SK-N-SH (cell line): ENCODE results near the gene FEM1B. TPM values are rescaled to one million over a fixed set of nuclear protein-coding genes. Genes with fewer than 3 reads are reported as not detected.

ENCODE experiments used
- CTCF ChIA-PET: fragments of 300-600, 350-600 bp; formaldehyde crosslinking; extraction: SDS; loops from one replicate; lab custom pipeline; 2021; lab: Yijun Ruan, JAX
- POLR2A ChIA-PET: fragments of 350-600 bp; sonication (Branson Sonifier 250); formaldehyde crosslinking; extraction: SDS; loops from one replicate; lab custom pipeline; 2020; ENCODE audit warnings: antibody characterized with exemption, inconsistent platforms; lab: Yijun Ruan, JAX
- DNase-seq: peaks from one replicate; pipeline ENCODE4 v3.0.0; 2012
- H2AFZ ChIP-seq: fragments of 200-600 bp; sonication (generic); 2 replicates; pipeline ENCODE4 v1.8.1; 2016; ENCODE audit warnings: antibody characterized with exemption, mild to moderate bottlenecking, low read depth
- H3F3A ChIP-seq: fragments of 200-600 bp; sonication (generic); replicated peaks from 2 replicates; pipeline ENCODE3; 2016; ENCODE audit warnings: antibody characterized with exemption, mild to moderate bottlenecking; ENCODE audit not compliant: insufficient read depth
- H3K27ac ChIP-seq, 2 experiments: fragments of 200-500 bp in 1 of 2; fragments of 200-600 bp in 1 of 2; sonication (Bioruptor generic) in 1 of 2; sonication (generic), shearing (Covaris generic) in 1 of 2; 2 replicates each; pipeline versions ENCODE4 v1.5.1 to v1.6.1; 2014 to 2016; ENCODE audit warnings: low read depth in 2 of 2, inconsistent platforms in 1 of 2, low read length in 1 of 2, mild to moderate bottlenecking in 1 of 2, mixed read lengths in 1 of 2
- H3K27me3 ChIP-seq: fragments of 200-600 bp; sonication (generic), shearing (Covaris generic); 2 replicates; pipeline ENCODE4 v1.6.1; 2016; ENCODE audit warnings: mixed run types; ENCODE audit not compliant: insufficient read depth
- H3K36me3 ChIP-seq, 2 experiments: fragments of 200-500 bp in 1 of 2; fragments of 200-600 bp in 1 of 2; sonication (Bioruptor generic) in 1 of 2; sonication (generic) in 1 of 2; replicated peaks in 1 of 2; 2 replicates each; pipeline versions ENCODE3 to v1.5.1; 2014 to 2016; ENCODE audit warnings: low read length in 1 of 2, mild to moderate bottlenecking in 1 of 2; ENCODE audit not compliant: insufficient read depth in 2 of 2, control insufficient read depth in 1 of 2
- H3K4me1 ChIP-seq, 2 experiments: fragments of 200-500 bp in 1 of 2; fragments of 200-600 bp in 1 of 2; sonication (Bioruptor generic) in 1 of 2; sonication (generic), shearing (Covaris generic) in 1 of 2; 2 replicates each; pipeline versions ENCODE4 v1.5.1 to v1.6.1; 2014 to 2016; ENCODE audit warnings: low read depth in 1 of 2, low read length in 1 of 2, mixed run types in 1 of 2; ENCODE audit not compliant: insufficient read depth in 2 of 2, control insufficient read depth in 1 of 2
- H3K4me2 ChIP-seq: fragments of 200-600 bp; sonication (generic), shearing (Covaris generic); 2 replicates; pipeline ENCODE4 v1.6.1; 2017; ENCODE audit warnings: mixed run types
- H3K4me3 ChIP-seq, 2 experiments: fragments of 200-500 bp in 1 of 2; fragments of 200-600 bp in 1 of 2; sonication (Bioruptor generic) in 1 of 2; sonication (generic), shearing (Covaris generic) in 1 of 2; 2 replicates each; pipeline versions ENCODE4 v1.5.1 to v1.8.1; 2014 to 2016; ENCODE audit warnings: low read depth in 2 of 2, inconsistent platforms in 1 of 2, low read length in 1 of 2, mild to moderate bottlenecking in 1 of 2, mixed read lengths in 1 of 2, moderate library complexity in 1 of 2
- H3K79me2 ChIP-seq: fragments of 200-600 bp; sonication (generic); 2 replicates; pipeline ENCODE4 v1.8.1; 2017; ENCODE audit warnings: mild to moderate bottlenecking; ENCODE audit not compliant: insufficient read depth
- H3K9ac ChIP-seq: fragments of 200-600 bp; sonication (generic); 2 replicates; pipeline ENCODE4 v1.6.1; 2017; ENCODE audit warnings: mixed run types
- H3K9me2 ChIP-seq: fragments of 200-600 bp; sonication (generic); 2 replicates; pipeline ENCODE4 v1.6.1; 2017; ENCODE audit warnings: mixed run types
- H3K9me3 ChIP-seq: fragments of 200-600 bp; sonication (generic); 2 replicates; pipeline ENCODE4 v1.6.1; 2017; ENCODE audit warnings: mixed run types, mild to moderate bottlenecking, moderate library complexity
- H4K20me1 ChIP-seq: fragments of 200-600 bp; sonication (generic); 2 replicates; pipeline ENCODE4 v1.6.1; 2017; ENCODE audit warnings: mild to moderate bottlenecking, mixed run types; ENCODE audit not compliant: insufficient read depth
- ELF1 ChIP-seq: IDR thresholded peaks from 2 replicates; pipeline ENCODE4 v1.4.0; 2012
- EP300 ChIP-seq, 2 experiments: IDR thresholded peaks; 2 replicates each; pipeline versions ENCODE4 v1.4.0 to v1.6.1; 2012; ENCODE audit warnings: borderline replicate concordance in 1 of 2, low read depth in 1 of 2, low read length in 1 of 2
- EZH2phosphoT487 ChIP-seq: fragments of 200-600 bp; sonication (generic); IDR thresholded peaks from 2 replicates; pipeline ENCODE4 v1.6.1; 2017; ENCODE audit warnings: low read depth, mixed run types, mild to moderate bottlenecking, antibody characterized with exemption, moderate library complexity, borderline replicate concordance
- FOSL2 ChIP-seq: IDR thresholded peaks from 2 replicates; pipeline ENCODE4 v1.4.0; 2012; ENCODE audit warnings: low read depth, mild to moderate bottlenecking, moderate library complexity, borderline replicate concordance
- FOXJ3 ChIP-seq: sonication (generic); formaldehyde crosslinking; IDR thresholded peaks from 2 replicates; pipeline ENCODE4 v1.5.1; 2020; ENCODE audit warnings: mild to moderate bottlenecking, missing genetic modification reagents
- FOXM1 ChIP-seq: IDR thresholded peaks from 2 replicates; pipeline ENCODE4 v1.4.0; 2012; ENCODE audit warnings: low read depth, mild to moderate bottlenecking
- GATA2 ChIP-seq: sonication (generic); formaldehyde crosslinking; IDR thresholded peaks from 2 replicates; pipeline ENCODE4 v1.5.0; 2020; ENCODE audit warnings: mild to moderate bottlenecking, missing genetic modification reagents
- JUND ChIP-seq: IDR thresholded peaks from 2 replicates; pipeline ENCODE4 v1.4.0; 2012
- MEF2A ChIP-seq: IDR thresholded peaks from 2 replicates; pipeline ENCODE4 v1.4.0; 2012; ENCODE audit warnings: low read depth, borderline replicate concordance
- NFIC ChIP-seq: IDR thresholded peaks from 2 replicates; pipeline ENCODE4 v1.4.0; 2012; ENCODE audit warnings: borderline replicate concordance
- NRF1 ChIP-seq: IDR thresholded peaks from 2 replicates; pipeline ENCODE4 v1.6.1; 2012; ENCODE audit warnings: low read depth, mild to moderate bottlenecking, low read length
- PBX3 ChIP-seq: IDR thresholded peaks from 2 replicates; pipeline ENCODE4; 2012
- POLR2AphosphoS5 ChIP-seq: IDR thresholded peaks from 2 replicates; pipeline ENCODE4 v1.6.1; 2012; ENCODE audit warnings: low read depth, low read length
- RAD21 ChIP-seq: IDR thresholded peaks from 2 replicates; pipeline ENCODE4 v1.6.1; 2012; ENCODE audit warnings: mild to moderate bottlenecking, low read length
- RCOR1 ChIP-seq: fragments of 150-350 bp; IDR thresholded peaks from 2 replicates; pipeline ENCODE4 v1.6.1; 2017; ENCODE audit warnings: antibody characterized with exemption, low read length
- RFX5 ChIP-seq: IDR thresholded peaks from 2 replicates; pipeline ENCODE4 v1.6.1; 2012; ENCODE audit warnings: mild to moderate bottlenecking, improper control_type of control experiment, low read length
- RXRA ChIP-seq: IDR thresholded peaks from 2 replicates; pipeline ENCODE4 v1.4.0; 2012; ENCODE audit warnings: low read depth, mild to moderate bottlenecking, borderline replicate concordance
- SMC3 ChIP-seq: IDR thresholded peaks from 2 replicates; pipeline ENCODE4 v1.6.1; 2012; ENCODE audit warnings: low read depth, low read length, improper control_type of control experiment
- TAF1 ChIP-seq: IDR thresholded peaks from 2 replicates; pipeline ENCODE4 v1.6.1; 2012; ENCODE audit warnings: low read depth, mild to moderate bottlenecking, low read length, moderate library complexity, borderline replicate concordance
- TCF12 ChIP-seq: IDR thresholded peaks from 2 replicates; pipeline ENCODE4 v1.4.0; 2012
- TEAD4 ChIP-seq: IDR thresholded peaks from 2 replicates; pipeline ENCODE4 v1.4.0; 2012; ENCODE audit warnings: mild to moderate bottlenecking, borderline replicate concordance; ENCODE audit not compliant: insufficient read depth
- USF1 ChIP-seq: IDR thresholded peaks from 2 replicates; pipeline ENCODE4 v1.4.0; 2012; ENCODE audit warnings: low read depth, borderline replicate concordance
- USF2 ChIP-seq: fragments of 150-350 bp; IDR thresholded peaks from 2 replicates; pipeline ENCODE4 v1.6.1; 2017; ENCODE audit warnings: antibody characterized with exemption, low read length, low read depth, borderline replicate concordance
- YY1 ChIP-seq: IDR thresholded peaks from 2 replicates; pipeline ENCODE4 v1.4.0; 2012; ENCODE audit warnings: low read depth, mild to moderate bottlenecking
- ZBTB33 ChIP-seq: IDR thresholded peaks from 2 replicates; pipeline ENCODE4 v1.4.0; 2012; ENCODE audit warnings: low read depth, borderline replicate concordance
- WGBS: methylation state at CpG from one replicate; pipeline ENCODE4 v1.1.6; 2017; ENCODE audit warnings: low lambda C conversion rate; 5-methylcytosine and 5-hydroxymethylcytosine counted together
- polyA plus RNA-seq, 3 experiments: library from polyadenylated mRNA; depleted of rRNA; stranded (reverse); fragments of >200 nt; gene quantifications; 2 replicates each; pipeline ENCODE4 v1.2.3, GENCODE V29; 2012

The FEM1B gene
- polyA plus RNA-seq, 1 of the 3 experiments (the other 2 are of a cell fraction) = 14.0 TPM

GRCh38 chr15:68298336-68298735 is 20.8 kb downstream of the FEM1B start:
- TF ChIP-seq TCF12 (no peak), RXRA (no peak), NRF1 (no peak), JUND (no peak), SMC3 (no peak), TEAD4 (no peak), RAD21 (no peak), ELF1 (no peak), MEF2A (no peak), RFX5 (no peak), FOSL2 (no peak)
- TF ChIP-seq, all 33 proteins: peak for 0
- H4K20me1 ChIP-seq = peaks cover 3% of the 10 kb centered on the region; the same call in 1 of the 2 replicates
- H3K27ac ChIP-seq = no peak overlapping the region
- H3K27me3 ChIP-seq = no peaks in the 10 kb centered on the region
- WGBS = 95% methylated on average over 3 of the region's 3 CpGs
- peaks cover 11% of the 10 kb centered on the region for H3F3A ChIP-seq
- H3K9ac ChIP-seq = no peak overlapping the region
- H3K36me3 ChIP-seq = peaks cover 22 to 43% of the 10 kb centered on the region in 2 experiments
- no peak overlapping the region for H3K4me2 ChIP-seq
- no peak overlapping the region for H2AFZ ChIP-seq
- H3K9me3 ChIP-seq = no peaks in the 10 kb centered on the region
- H3K4me3 ChIP-seq = no peak overlapping the region
- peaks cover 48% of the 10 kb centered on the region for H3K79me2 ChIP-seq
- no peak for DNase-seq
- CTCF ChIA-PET = interaction anchor here (1.5 to 5.6 kb wide), 2 partner anchors 8 to 45 kb away, joined by 9 to 50 read pairs; no protein-coding TSS in a partner anchor
- H3K9me2 ChIP-seq = no peaks in the 10 kb centered on the region
- POLR2A ChIA-PET = interaction anchor here (0.7 kb wide), 1 partner anchor 21 kb away, joined by 3 read pairs; the partner anchor contains the start of gene FEM1B
- peaks cover 0 to 4% of the 10 kb centered on the region in 2 experiments; a peak in 1 of 4 replicates for H3K4me1 ChIP-seq

- Histone ChIP-seq H3K27me3 (no peaks in the 10 kb centered on the region), H3K9me3 (no peaks in the 10 kb centered on the region), H3F3A (peaks cover 12% of the 10 kb centered on the region), H3K9ac (no peak overlapping the region), H3K9me2 (no peaks in the 10 kb centered on the region), H4K20me1 (0 out of 2 replicates have a peak, but pooled peaks cover 3% of the 10 kb centered on the region), H3K4me3 (no peak overlapping the region), H2AFZ (no peak overlapping the region; the same call in 1 of the 2 replicates), H3K4me1 (peaks cover 0 to 4% of the 10 kb centered on the region in 2 experiments; a peak in 2 of 4 replicates), H3K36me3 (peaks cover 16 to 37% of the 10 kb centered on the region in 2 experiments), H3K27ac (0 out of 4 replicates have a peak overlapping the region, but pooled peaks of 1 of the 2 experiments have one; percentile 10), H3K4me2 (no peak overlapping the region), H3K79me2 (peaks cover 42% of the 10 kb centered on the region)
- POLR2A ChIA-PET = no interaction called here
- no peak for TF ChIP-seq FOXM1
- TF ChIP-seq USF1 = no peak
- no peak for TF ChIP-seq ZBTB33
- no peak for TF ChIP-seq RAD21
- TF ChIP-seq YY1 = no peak
- no peak for TF ChIP-seq JUND
- no peak for TF ChIP-seq RCOR1
- TF ChIP-seq POLR2AphosphoS5 = no peak
- TF ChIP-seq FOXJ3 = no peak
- TF ChIP-seq EP300 (IDR thresholded peaks at IDR 0.05; ENCODE audit: borderline replicate concordance in 1 of 2, low read depth in 1 of 2, low read length in 1 of 2) = no peak
- no peak for TF ChIP-seq NRF1
- TF ChIP-seq FOSL2 = no peak
- TF ChIP-seq TCF12 = no peak
- no peak for TF ChIP-seq GATA2 (CRISPR knock-in tag)
- TF ChIP-seq NFIC = no peak
- no peak for TF ChIP-seq PBX3
- no peak for TF ChIP-seq USF2
- TF ChIP-seq TAF1 = no peak
- TF ChIP-seq EZH2phosphoT487 = no peak
- no peak for DNase-seq
- WGBS = 90% methylated on average over 6 of the region's 6 CpGs
- CTCF ChIA-PET = interaction anchor here (0.5 to 5.6 kb wide), 3 partner anchors 8 to 46 kb away, joined by 3 to 50 read pairs (median 9); partner anchors contain the start of gene FEM1B
These were observed 21.4 kb downstream of the FEM1B start for GRCh38 chr15:68298882-68299381.
